ENCODE measurements around the gene KCNJ5. TPM values are rescaled to one million over a fixed set of nuclear protein-coding genes. Genes with fewer than 3 reads are reported as not detected.

The KCNJ5 gene
- total RNA-seq, 1 donor from 2014 or later: 1.5 TPM

GRCh38 chr11:128920666-128921065 is 29.5 kb downstream of the KCNJ5 start:
- Histone ChIP-seq H3K4me3 (no peak overlapping the region), H3K4me1 (no peaks in the 10 kb centered on the region), H3K36me3 (no peaks in the 10 kb centered on the region), H3K27me3 (no peaks in the 10 kb centered on the region), H3K9me3 (no peaks in the 10 kb centered on the region), H3K27ac (no peak overlapping the region)
- TF ChIP-seq CTCF (IDR thresholded peaks at IDR 0.05) (no peak), POLR2AphosphoS5 (IDR thresholded peaks at IDR 0.05; ENCODE audit: insufficient read depth in 1 of 2, low read depth in 1 of 2) (no peak), POLR2A (IDR thresholded peaks at IDR 0.05) (no peak)
- intact Hi-C loops (cut with DNase I): no loop called here
- DNase-seq (ENCODE audit: extremely low spot score in 2 of 2): no peak

GRCh38 chr11:128921793-128922192 is 30.6 kb downstream of the KCNJ5 start:
- Histone ChIP-seq H3K36me3 (no peaks in the 10 kb centered on the region), H3K4me3 (no peak overlapping the region), H3K27ac (no peak overlapping the region), H3K27me3 (no peaks in the 10 kb centered on the region), H3K9me3 (no peaks in the 10 kb centered on the region), H3K4me1 (no peaks in the 10 kb centered on the region)
- no peak for TF ChIP-seq CTCF (IDR thresholded peaks at IDR 0.05)
- no peak for TF ChIP-seq POLR2A (IDR thresholded peaks at IDR 0.05)
- no peak for TF ChIP-seq POLR2AphosphoS5 (IDR thresholded peaks at IDR 0.05; ENCODE audit: insufficient read depth in 1 of 2, low read depth in 1 of 2)
- intact Hi-C loops (cut with DNase I): no loop called here
- DNase-seq (ENCODE audit: extremely low spot score in 2 of 2): no peak

- TF ChIP-seq CTCF (IDR thresholded peaks at IDR 0.05) (no peak), POLR2AphosphoS5 (IDR thresholded peaks at IDR 0.05; ENCODE audit: insufficient read depth in 1 of 2, low read depth in 1 of 2) (no peak), POLR2A (IDR thresholded peaks at IDR 0.05) (no peak)
- Histone ChIP-seq H3K4me3 (no peak overlapping the region), H3K9me3 (no peaks in the 10 kb centered on the region), H3K4me1 (no peaks in the 10 kb centered on the region), H3K27me3 (no peaks in the 10 kb centered on the region), H3K27ac (no peak overlapping the region), H3K36me3 (no peaks in the 10 kb centered on the region)
- intact Hi-C loops (cut with DNase I): no loop called here
- no peak for DNase-seq (ENCODE audit: extremely low spot score in 2 of 2)
Observed at GRCh38 chr11:128924104-128924503, 32.9 kb downstream of the KCNJ5 start.

GRCh38 chr11:128924510-128925249 is 33.5 kb downstream of the KCNJ5 start:
- Histone ChIP-seq H3K4me1 (no peaks in the 10 kb centered on the region), H3K9me3 (no peaks in the 10 kb centered on the region), H3K27ac (no peak overlapping the region), H3K4me3 (no peak overlapping the region), H3K36me3 (no peaks in the 10 kb centered on the region), H3K27me3 (no peaks in the 10 kb centered on the region)
- no peak for TF ChIP-seq POLR2AphosphoS5 (IDR thresholded peaks at IDR 0.05; ENCODE audit: insufficient read depth in 1 of 2, low read depth in 1 of 2)
- no peak for TF ChIP-seq CTCF (IDR thresholded peaks at IDR 0.05)
- no peak for TF ChIP-seq POLR2A (IDR thresholded peaks at IDR 0.05)
- intact Hi-C loops (cut with DNase I): no loop called here
- no peak for DNase-seq (ENCODE audit: extremely low spot score in 2 of 2)

- Histone ChIP-seq H3K27ac (no peak overlapping the region), H3K4me1 (no peaks in the 10 kb centered on the region), H3K27me3 (no peaks in the 10 kb centered on the region), H3K4me3 (no peak overlapping the region), H3K9me3 (no peaks in the 10 kb centered on the region), H3K36me3 (no peaks in the 10 kb centered on the region)
- no peak for DNase-seq (ENCODE audit: extremely low spot score in 2 of 2)
- intact Hi-C loops (cut with DNase I): no loop called here
- TF ChIP-seq POLR2A (IDR thresholded peaks at IDR 0.05): no peak
- no peak for TF ChIP-seq CTCF (IDR thresholded peaks at IDR 0.05)
- TF ChIP-seq POLR2AphosphoS5 (IDR thresholded peaks at IDR 0.05; ENCODE audit: insufficient read depth in 1 of 2, low read depth in 1 of 2): no peak
Observed at GRCh38 chr11:128925250-128925600, 34.1 kb downstream of the KCNJ5 start.

All from vagina (tissue), 2 donors.